B cell (primary cell): ENCODE data around the gene PCNX3.

Experiments used
- EZH2 ChIP-seq: IDR thresholded peaks from 2 replicates; pipeline ENCODE4 v1.6.1; 2012; ENCODE audit warnings: borderline replicate concordance, low read depth, mild to moderate bottlenecking, moderate library complexity, low read length; ENCODE audit not compliant: insufficient read depth, poor library complexity, severe bottlenecking
- TF ChIP-seq, protein P1 (sequence below): fragments of 200-600 bp; IDR thresholded peaks from one replicate; pipeline ENCODE4 v1.8.0; 2022; ENCODE audit warnings: antibody characterized with exemption, mild to moderate bottlenecking

DNA sequence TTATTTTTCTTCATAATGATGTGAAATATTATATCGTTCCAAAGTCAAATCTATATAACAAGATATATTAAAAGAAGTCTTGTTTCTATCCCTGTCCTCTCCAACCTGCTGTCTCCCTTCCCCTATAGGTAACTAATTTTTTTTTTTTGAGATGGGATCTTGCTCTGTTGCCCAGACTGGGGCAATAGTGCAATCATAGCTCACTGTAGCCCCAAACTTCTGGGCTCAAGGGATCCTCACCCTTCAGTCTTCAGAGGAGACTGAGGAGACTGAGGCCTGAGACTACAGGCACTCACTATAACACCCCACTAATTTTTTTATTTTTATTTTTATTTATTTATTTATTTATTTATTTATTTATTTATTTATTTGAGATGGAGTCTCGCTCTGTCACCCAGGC is 57.4 kb downstream of the PCNX3 start:
- TF ChIP-seq, protein P1, sequence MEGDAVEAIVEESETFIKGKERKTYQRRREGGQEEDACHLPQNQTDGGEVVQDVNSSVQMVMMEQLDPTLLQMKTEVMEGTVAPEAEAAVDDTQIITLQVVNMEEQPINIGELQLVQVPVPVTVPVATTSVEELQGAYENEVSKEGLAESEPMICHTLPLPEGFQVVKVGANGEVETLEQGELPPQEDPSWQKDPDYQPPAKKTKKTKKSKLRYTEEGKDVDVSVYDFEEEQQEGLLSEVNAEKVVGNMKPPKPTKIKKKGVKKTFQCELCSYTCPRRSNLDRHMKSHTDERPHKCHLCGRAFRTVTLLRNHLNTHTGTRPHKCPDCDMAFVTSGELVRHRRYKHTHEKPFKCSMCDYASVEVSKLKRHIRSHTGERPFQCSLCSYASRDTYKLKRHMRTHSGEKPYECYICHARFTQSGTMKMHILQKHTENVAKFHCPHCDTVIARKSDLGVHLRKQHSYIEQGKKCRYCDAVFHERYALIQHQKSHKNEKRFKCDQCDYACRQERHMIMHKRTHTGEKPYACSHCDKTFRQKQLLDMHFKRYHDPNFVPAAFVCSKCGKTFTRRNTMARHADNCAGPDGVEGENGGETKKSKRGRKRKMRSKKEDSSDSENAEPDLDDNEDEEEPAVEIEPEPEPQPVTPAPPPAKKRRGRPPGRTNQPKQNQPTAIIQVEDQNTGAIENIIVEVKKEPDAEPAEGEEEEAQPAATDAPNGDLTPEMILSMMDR: no peak
- no peak for TF ChIP-seq EZH2
